Measurements from ENCODE around the gene ARHGAP15. TPM values are rescaled to one million over a fixed set of nuclear protein-coding genes. Genes with fewer than 3 reads are reported as not detected.

ARHGAP15 gene
- total RNA-seq, 2 donors from 2014 or later: 0.41 to 4.3 TPM

GRCh38 chr2:143787674-143788073 lies 658.5 kb downstream of the ARHGAP15 start:
- TF ChIP-seq POLR2A (IDR thresholded peaks at IDR 0.05): no peak
- no peak for TF ChIP-seq POLR2AphosphoS5 (IDR thresholded peaks at IDR 0.05)
- TF ChIP-seq CTCF (IDR thresholded peaks at IDR 0.05): no peak
- 96% methylated on average over 2 of the region's 2 CpGs for WGBS

GRCh38 chr2:143792602-143793001 lies 663.4 kb downstream of the ARHGAP15 start:
- no peak overlapping the region for H3K27ac ChIP-seq
- 94% methylated on average over 4 of the region's 4 CpGs for WGBS
- no peaks in the 10 kb centered on the region for H3K4me1 ChIP-seq (replicated peaks)
- no peaks in the 10 kb centered on the region for H3K36me3 ChIP-seq
- DNase-seq (ENCODE audit: low spot score): no peak
- no peaks in the 10 kb centered on the region for H3K27me3 ChIP-seq (replicated peaks; ENCODE audit: insufficient read depth)
- intact Hi-C loops (cut with DNase I): no loop called here
- no peak for TF ChIP-seq CTCF (IDR thresholded peaks at IDR 0.05)
- no peak for TF ChIP-seq POLR2A (IDR thresholded peaks at IDR 0.05)
- no peak for TF ChIP-seq POLR2AphosphoS5 (IDR thresholded peaks at IDR 0.05)
- H3K9me3 ChIP-seq: no peaks in the 10 kb centered on the region
- H3K4me3 ChIP-seq: no peak overlapping the region

More at GRCh38 chr2:143787674-143788073, 658.5 kb downstream of the ARHGAP15 start:
- H3K9me3 ChIP-seq: no peaks in the 10 kb centered on the region
- H3K27me3 ChIP-seq (replicated peaks; ENCODE audit: insufficient read depth): no peaks in the 10 kb centered on the region
- H3K4me1 ChIP-seq (replicated peaks): no peaks in the 10 kb centered on the region
- DNase-seq (ENCODE audit: low spot score): no peak
- intact Hi-C loops (cut with DNase I): no loop called here
- no peaks in the 10 kb centered on the region for H3K36me3 ChIP-seq
- H3K4me3 ChIP-seq: no peak overlapping the region
- H3K27ac ChIP-seq: no peak overlapping the region

GRCh38 chr2:143793381-143793780 lies 664.2 kb downstream of the ARHGAP15 start:
- Histone ChIP-seq H3K4me1 (replicated peaks) (no peaks in the 10 kb centered on the region), H3K27me3 (replicated peaks; ENCODE audit: insufficient read depth) (no peaks in the 10 kb centered on the region), H3K9me3 (no peaks in the 10 kb centered on the region), H3K4me3 (no peak overlapping the region), H3K36me3 (no peaks in the 10 kb centered on the region), H3K27ac (no peak overlapping the region)
- intact Hi-C loops (cut with DNase I): no loop called here
- 92% methylated on average over 3 of the region's 3 CpGs for WGBS
- TF ChIP-seq POLR2AphosphoS5 (IDR thresholded peaks at IDR 0.05) (no peak), POLR2A (IDR thresholded peaks at IDR 0.05) (no peak), CTCF (IDR thresholded peaks at IDR 0.05) (no peak)
- no peak for DNase-seq (ENCODE audit: low spot score)

GRCh38 chr2:143796051-143796450 lies 666.8 kb downstream of the ARHGAP15 start:
- DNase-seq (ENCODE audit: low spot score): no peak
- no peaks in the 10 kb centered on the region for H3K27me3 ChIP-seq (replicated peaks; ENCODE audit: insufficient read depth)
- no peak for TF ChIP-seq POLR2AphosphoS5 (IDR thresholded peaks at IDR 0.05)
- no peak for TF ChIP-seq CTCF (IDR thresholded peaks at IDR 0.05)
- no peak for TF ChIP-seq POLR2A (IDR thresholded peaks at IDR 0.05)
- no peaks in the 10 kb centered on the region for H3K36me3 ChIP-seq
- intact Hi-C loops (cut with DNase I): no loop called here
- WGBS: 93% methylated on average over 1 of the region's 1 CpG
- H3K4me3 ChIP-seq: no peak overlapping the region
- no peak overlapping the region for H3K27ac ChIP-seq
- no peaks in the 10 kb centered on the region for H3K9me3 ChIP-seq
- H3K4me1 ChIP-seq (replicated peaks): no peaks in the 10 kb centered on the region

- no peak for DNase-seq (ENCODE audit: low spot score)
- no peaks in the 10 kb centered on the region for H3K27me3 ChIP-seq (replicated peaks; ENCODE audit: insufficient read depth)
- TF ChIP-seq POLR2A (IDR thresholded peaks at IDR 0.05): no peak
- no peak for TF ChIP-seq CTCF (IDR thresholded peaks at IDR 0.05)
- no peak for TF ChIP-seq POLR2AphosphoS5 (IDR thresholded peaks at IDR 0.05)
- H3K27ac ChIP-seq: no peak overlapping the region
- WGBS: 100% methylated on average over 1 of the region's 1 CpG
- intact Hi-C loops (cut with DNase I): no loop called here
- no peaks in the 10 kb centered on the region for H3K4me1 ChIP-seq (replicated peaks)
- H3K4me3 ChIP-seq: no peak overlapping the region
- H3K36me3 ChIP-seq: no peaks in the 10 kb centered on the region
- no peaks in the 10 kb centered on the region for H3K9me3 ChIP-seq
These were observed 672.3 kb downstream of the ARHGAP15 start for GRCh38 chr2:143801561-143801960.
